Muscle layer of colon (tissue), 2 donors: Measurements from ENCODE around the gene CPN1.
"Not testable (repeated sequence)": the region's sequence is repeated elsewhere in the genome, so short reads cannot be mapped to it uniquely, and the experiment has no call there.

Source experiments
- H3K27ac ChIP-seq: one replicate; pipeline ENCODE4 v1.7.0; 2013; ENCODE audit warnings: low read depth, mild to moderate bottlenecking, low read length, moderate library complexity
- H3K27me3 ChIP-seq, 2 donors: one replicate each; pipeline ENCODE4 v1.7.0; 2013; ENCODE audit warnings: low read length in 2 of 2, mild to moderate bottlenecking in 2 of 2; ENCODE audit not compliant: insufficient read depth in 2 of 2, control insufficient read depth in 1 of 2
- H3K36me3 ChIP-seq: one replicate; pipeline ENCODE4 v1.7.0; 2013; ENCODE audit warnings: mild to moderate bottlenecking, low read length; ENCODE audit not compliant: insufficient read depth
- H3K4me1 ChIP-seq: one replicate; pipeline ENCODE4 v1.7.0; 2013; ENCODE audit warnings: mild to moderate bottlenecking, low read length; ENCODE audit not compliant: insufficient read depth
- H3K4me3 ChIP-seq, 2 donors: one replicate each; pipeline ENCODE4 v1.7.0; 2013; ENCODE audit warnings: low read length in 2 of 2, low read depth in 1 of 2, mild to moderate bottlenecking in 1 of 2, moderate library complexity in 1 of 2
- H3K9ac ChIP-seq: one replicate; pipeline ENCODE4 v1.7.0; 2013; ENCODE audit warnings: low read length
- H3K9me3 ChIP-seq: one replicate; pipeline ENCODE4 v1.7.0; 2013; ENCODE audit warnings: mild to moderate bottlenecking, low read length
- donor health status: abdominal sarcoma.
- donor health status: Adenocarcinoma of cecum.

CPN1 gene

GRCh38 chr10:100081075-100082001, at the start of gene CPN1:
Gene CPN1 (minus strand): TSS chr10:100081869. CDS start chr10:100081625, 244 bp downstream.
- Histone ChIP-seq H3K27ac (no peak within 1 kb of the TSS), H3K4me3 (no peak within 1 kb of the TSS), H3K9ac (no peak within 1 kb of the TSS), H3K27me3 (no peaks in the 10 kb centered on the region), H3K36me3 (no peaks in the 10 kb centered on the region), H3K9me3 (no peaks in the 10 kb centered on the region), H3K4me1 (no peaks in the 10 kb centered on the region)

GRCh38 chr10:100130831-100131230, 49.2 kb upstream of the CPN1 start:
- Histone ChIP-seq H3K27ac (no peak overlapping the region), H3K4me3 (no peak overlapping the region), H3K27me3 (no peaks in the 10 kb centered on the region), H3K4me1 (no peaks in the 10 kb centered on the region), H3K9ac (no peak overlapping the region), H3K36me3 (no peaks in the 10 kb centered on the region), H3K9me3 (peaks cover 4% of the 10 kb centered on the region)

- no peaks in the 10 kb centered on the region for H3K36me3 ChIP-seq
- H3K9me3 ChIP-seq = peaks cover under 1% of the 10 kb centered on the region
- no peaks in the 10 kb centered on the region for H3K4me1 ChIP-seq
- no peak overlapping the region for H3K27ac ChIP-seq
- no peak overlapping the region for H3K4me3 ChIP-seq
- no peak overlapping the region for H3K9ac ChIP-seq
- H3K27me3 ChIP-seq = no peaks in the 10 kb centered on the region
These were observed 47.8 kb upstream of the CPN1 start for GRCh38 chr10:100129424-100129823.

- no peak overlapping the region for H3K9ac ChIP-seq
- no peaks in the 10 kb centered on the region for H3K9me3 ChIP-seq
- H3K4me3 ChIP-seq = no peak overlapping the region
- H3K4me1 ChIP-seq = no peaks in the 10 kb centered on the region
- H3K27me3 ChIP-seq = no peaks in the 10 kb centered on the region
- H3K27ac ChIP-seq = no peak overlapping the region
- H3K36me3 ChIP-seq = no peaks in the 10 kb centered on the region
These were observed 47.3 kb upstream of the CPN1 start for GRCh38 chr10:100128951-100129350.

- not testable (repeated sequence) for H3K4me3 ChIP-seq
These were observed 43.7 kb upstream of the CPN1 start for GRCh38 chr10:100125335-100125734.

GRCh38 chr10:100124097-100124496, 42.4 kb upstream of the CPN1 start:
- no peaks in the 10 kb centered on the region for H3K9me3 ChIP-seq
- no peaks in the 10 kb centered on the region for H3K27me3 ChIP-seq
- H3K4me3 ChIP-seq = no peak overlapping the region
- H3K27ac ChIP-seq = no peak overlapping the region
- H3K9ac ChIP-seq = no peak overlapping the region
- H3K36me3 ChIP-seq = no peaks in the 10 kb centered on the region
- H3K4me1 ChIP-seq = no peaks in the 10 kb centered on the region

More at GRCh38 chr10:100125335-100125734, 43.7 kb upstream of the CPN1 start:
- H3K9ac ChIP-seq, H3K27me3 ChIP-seq, H3K4me1 ChIP-seq, H3K9me3 ChIP-seq, H3K27ac ChIP-seq, H3K36me3 ChIP-seq: not testable (repeated sequence)

- Histone ChIP-seq H3K9me3 (no peaks in the 10 kb centered on the region), H3K36me3 (no peaks in the 10 kb centered on the region), H3K4me1 (no peaks in the 10 kb centered on the region), H3K27me3 (no peaks in the 10 kb centered on the region), H3K4me3 (no peak overlapping the region), H3K27ac (no peak overlapping the region), H3K9ac (no peak overlapping the region)
These were observed 41.1 kb upstream of the CPN1 start for GRCh38 chr10:100122780-100123179.

- H3K9ac ChIP-seq = no peak overlapping the region
- no peaks in the 10 kb centered on the region for H3K36me3 ChIP-seq
- H3K27ac ChIP-seq = no peak overlapping the region
- H3K27me3 ChIP-seq = peaks cover 0 to 6% of the 10 kb centered on the region in 2 donors
- H3K4me1 ChIP-seq = no peaks in the 10 kb centered on the region
- H3K9me3 ChIP-seq = no peaks in the 10 kb centered on the region
- H3K4me3 ChIP-seq = no peak overlapping the region
These were observed 38.9 kb upstream of the CPN1 start for GRCh38 chr10:100120550-100120949.

- no peaks in the 10 kb centered on the region for H3K4me1 ChIP-seq
- H3K36me3 ChIP-seq = no peaks in the 10 kb centered on the region
- no peak overlapping the region for H3K9ac ChIP-seq
- no peak overlapping the region for H3K27ac ChIP-seq
- H3K4me3 ChIP-seq = no peak overlapping the region
- H3K27me3 ChIP-seq = peaks cover 0 to 6% of the 10 kb centered on the region in 2 donors
- no peaks in the 10 kb centered on the region for H3K9me3 ChIP-seq
These were observed 38.1 kb upstream of the CPN1 start for GRCh38 chr10:100119726-100120125.

GRCh38 chr10:100114976-100115770, 33.5 kb upstream of the CPN1 start:
- H3K9me3 ChIP-seq = no peaks in the 10 kb centered on the region
- no peaks in the 10 kb centered on the region for H3K36me3 ChIP-seq
- H3K27me3 ChIP-seq = peaks cover 0 to 6% of the 10 kb centered on the region in 2 donors
- H3K4me3 ChIP-seq = no peak overlapping the region
- H3K4me1 ChIP-seq = no peaks in the 10 kb centered on the region
- H3K9ac ChIP-seq = no peak overlapping the region
- no peak overlapping the region for H3K27ac ChIP-seq

GRCh38 chr10:100114460-100114859, 32.8 kb upstream of the CPN1 start:
- no peaks in the 10 kb centered on the region for H3K4me1 ChIP-seq

More at GRCh38 chr10:100114460-100114859, 32.8 kb upstream of the CPN1 start:
- H3K9ac ChIP-seq = no peak overlapping the region
- peaks cover 0 to 6% of the 10 kb centered on the region in 2 donors for H3K27me3 ChIP-seq
- no peaks in the 10 kb centered on the region for H3K9me3 ChIP-seq
- H3K27ac ChIP-seq = no peak overlapping the region
- no peak overlapping the region for H3K4me3 ChIP-seq
- no peaks in the 10 kb centered on the region for H3K36me3 ChIP-seq
